NCI-H82 (cell line): ENCODE results near the gene RNF133.
"Not testable (repeated sequence)": the region's sequence is repeated elsewhere in the genome, so short reads cannot be mapped to it uniquely, and the experiment has no call there.

Experiments used
- DNase-seq: peaks from one replicate; lab custom pipeline; 2025; lab: John Stamatoyannopoulos, UW

Gene RNF133

GRCh38 chr7:122689346-122690109, 9.4 kb downstream of the RNF133 start:
- no peak for DNase-seq

- no peak for DNase-seq
Measured at GRCh38 chr7:122688400-122688998, 10.4 kb downstream of the RNF133 start.

- DNase-seq, result no peak
Measured at GRCh38 chr7:122686360-122686878, 12.5 kb downstream of the RNF133 start.

GRCh38 chr7:122684504-122684903, 14.4 kb downstream of the RNF133 start:
- DNase-seq, result peak; percentile 18

GRCh38 chr7:122682815-122683550, 15.9 kb downstream of the RNF133 start:
- no peak for DNase-seq

- not testable (repeated sequence) for DNase-seq
Measured at GRCh38 chr7:122681186-122681585, 17.7 kb downstream of the RNF133 start.

- DNase-seq, result no peak
Measured at GRCh38 chr7:122679813-122680212, 19.1 kb downstream of the RNF133 start.

- DNase-seq, result peak; percentile 16
Measured at GRCh38 chr7:122679269-122679709, 19.6 kb downstream of the RNF133 start.

GRCh38 chr7:122677149-122677548, 21.8 kb downstream of the RNF133 start:
- DNase-seq, result no peak

GRCh38 chr7:122676466-122676865, 22.5 kb downstream of the RNF133 start:
- DNase-seq, result peak; percentile 37

- peak; percentile 13 for DNase-seq
Measured at GRCh38 chr7:122675621-122676020, 23.3 kb downstream of the RNF133 start.

- no peak for DNase-seq
Measured at GRCh38 chr7:122675011-122675410, 23.9 kb downstream of the RNF133 start.

- DNase-seq, result no peak
Measured at GRCh38 chr7:122674502-122674901, 24.4 kb downstream of the RNF133 start.

- DNase-seq, result no peak
Measured at GRCh38 chr7:122673951-122674350, 25.0 kb downstream of the RNF133 start.

GRCh38 chr7:122672536-122672935, 26.4 kb downstream of the RNF133 start:
- no peak for DNase-seq

GRCh38 chr7:122663733-122664132, 35.2 kb downstream of the RNF133 start:
- no peak for DNase-seq

GRCh38 chr7:122658856-122659255, 40.1 kb downstream of the RNF133 start:
- no peak for DNase-seq

GRCh38 chr7:122653685-122654084, 45.2 kb downstream of the RNF133 start:
- DNase-seq, result no peak

- DNase-seq, result no peak
Measured at GRCh38 chr7:122652876-122653275, 46.0 kb downstream of the RNF133 start.

- DNase-seq, result peak; percentile 67
Measured at GRCh38 chr7:122651451-122651850, 47.5 kb downstream of the RNF133 start.
